IMR-90 (cell line): ENCODE measurements around the gene CROCC2. TPM values are rescaled to one million over a fixed set of nuclear protein-coding genes. Genes with fewer than 3 reads are reported as not detected.

ENCODE experiments used
- ELK1 ChIP-seq: fragments of 150-350 bp; IDR thresholded peaks from 2 replicates; pipeline ENCODE4 v1.6.1; 2016; ENCODE audit warnings: low read depth, mild to moderate bottlenecking, low read length, moderate library complexity, borderline replicate concordance
- polyA plus RNA-seq, 3 experiments: library from polyadenylated mRNA; depleted of rRNA; stranded (reverse); fragments of >200 nt; gene quantifications; 2 replicates each; pipeline ENCODE4 v1.2.3, GENCODE V29; 2012; ENCODE audit warnings: low replicate concordance in 1 of 3
- total RNA-seq: library from RNA; depleted of rRNA; stranded (reverse); fragments of >200 nt; gene quantifications from 2 replicates; pipeline ENCODE4 v1.2.3, GENCODE V29; 2012

Gene CROCC2
- total and polyA plus RNA-seq, 2 of the 4 experiments (the other 2 are of a cell fraction): not detected

DNA sequence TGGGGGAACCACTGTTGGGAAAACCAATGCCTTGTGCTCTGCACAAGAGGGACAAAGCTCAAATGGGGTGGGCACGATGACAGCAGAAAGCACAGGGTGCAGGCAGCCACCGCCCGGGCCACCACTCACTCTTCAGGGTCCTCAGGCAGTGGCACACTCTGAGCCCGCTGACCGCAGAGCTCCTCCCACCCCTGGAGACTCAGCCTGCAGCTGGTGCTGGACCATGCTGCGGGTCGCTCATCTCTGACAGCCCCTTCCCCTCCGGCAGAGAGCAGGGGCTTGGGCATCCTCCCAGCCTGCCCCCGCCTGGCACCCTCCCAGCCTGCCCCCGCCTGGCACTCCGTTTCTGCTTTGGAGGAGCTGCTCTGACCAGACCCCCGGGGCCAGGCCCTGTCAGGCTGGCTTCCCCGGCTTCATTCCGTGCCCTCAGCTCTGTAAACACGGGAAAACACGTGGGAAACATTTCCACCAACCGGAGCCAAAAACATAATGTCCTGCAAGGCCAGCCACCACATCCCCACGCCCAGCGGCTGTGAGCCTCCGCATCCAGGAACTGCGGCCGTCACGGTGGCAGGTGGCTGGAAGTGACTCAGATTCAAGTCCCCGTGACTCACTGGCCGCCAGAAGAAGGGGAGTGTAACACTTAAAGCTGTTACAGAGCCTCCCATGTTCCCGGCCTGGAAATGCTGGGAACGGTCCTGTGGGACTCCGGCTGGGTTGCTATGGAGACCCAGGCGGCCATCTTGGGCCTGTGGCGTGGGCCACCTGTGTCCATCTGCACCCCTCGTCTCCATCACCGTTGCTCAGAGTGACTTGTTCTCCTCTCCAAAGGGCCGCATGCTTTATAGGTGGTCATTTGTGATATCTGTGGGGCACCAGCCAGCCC lies 85.5 kb downstream of the CROCC2 start (continued):
- TF ChIP-seq ELK1: no peak
